ENCODE measurements around the gene LGR6.
A peak's percentile ranks its signal among the peaks of the same experiment; 100 is the strongest.
"Not testable (repeated sequence)": the region's sequence is repeated elsewhere in the genome, so short reads cannot be mapped to it uniquely, and the experiment has no call there.

Gene LGR6

GRCh38 chr1:202193614-202194327 lies at the start of gene LGR6:
LGR6 (plus strand) TSS chr1:202193799; CDS start chr1:202193990, 191 bp downstream.
- Histone ChIP-seq H3K4me1 (ENCODE audit: control insufficient read depth, insufficient read depth, low read length) (peaks cover 12% of the 10 kb centered on the region), H3K9me3 (ENCODE audit: control insufficient read depth in 2 of 2, low read length in 2 of 2) (no peaks in the 10 kb centered on the region), H3K4me3 (ENCODE audit: low read length in 2 of 2) (peak within 1 kb of the TSS in 1 of 2 donors; percentile 40), H3K27ac (ENCODE audit: low read length) (no peak within 1 kb of the TSS), H3K9ac (ENCODE audit: low read length in 2 of 2) (no peak within 1 kb of the TSS), H3K27me3 (ENCODE audit: control insufficient read depth in 1 of 2, insufficient read depth in 2 of 2, low read length in 2 of 2) (peaks cover 12 to 18% of the 10 kb centered on the region in 2 donors), H3K36me3 (ENCODE audit: control insufficient read depth in 2 of 2, insufficient read depth in 2 of 2, low read length in 2 of 2) (no peaks in the 10 kb centered on the region)

- Histone ChIP-seq H3K9ac (ENCODE audit: low read length in 2 of 2) (peak within 1 kb of the TSS; percentile 90 to 92), H3K36me3 (ENCODE audit: control insufficient read depth in 2 of 2, insufficient read depth in 2 of 2, low read length in 2 of 2) (no peaks in the 10 kb centered on the region), H3K9me3 (ENCODE audit: control insufficient read depth in 2 of 2, low read length in 2 of 2) (no peaks in the 10 kb centered on the region), H3K27ac (ENCODE audit: low read length) (peak within 1 kb of the TSS; percentile 70), H3K4me3 (ENCODE audit: low read length in 2 of 2) (peak within 1 kb of the TSS; percentile 84 to 91), H3K4me1 (ENCODE audit: control insufficient read depth, insufficient read depth, low read length) (peaks cover 17% of the 10 kb centered on the region), H3K27me3 (ENCODE audit: control insufficient read depth in 1 of 2, insufficient read depth in 2 of 2, low read length in 2 of 2) (no peaks in the 10 kb centered on the region)
These were observed 49.1 kb upstream of the LGR6 start, which contains the start of gene ARL8A for GRCh38 chr1:202144402-202145067. ARL8A (minus strand) TSS chr1:202144737; CDS start chr1:202144572, 165 bp downstream.

GRCh38 chr1:202145068-202145743 lies 48.4 kb upstream of the LGR6 start:
- Histone ChIP-seq H3K9ac (ENCODE audit: low read length in 2 of 2) (peak overlapping the region; percentile 83 to 92), H3K27ac (ENCODE audit: low read length) (peak overlapping the region; percentile 46), H3K4me3 (ENCODE audit: low read length in 2 of 2) (peak overlapping the region; percentile 84 to 91), H3K36me3 (ENCODE audit: control insufficient read depth in 2 of 2, insufficient read depth in 2 of 2, low read length in 2 of 2) (no peaks in the 10 kb centered on the region), H3K4me1 (ENCODE audit: control insufficient read depth, insufficient read depth, low read length) (peaks cover 17% of the 10 kb centered on the region), H3K27me3 (ENCODE audit: control insufficient read depth in 1 of 2, insufficient read depth in 2 of 2, low read length in 2 of 2) (no peaks in the 10 kb centered on the region), H3K9me3 (ENCODE audit: control insufficient read depth in 2 of 2, low read length in 2 of 2) (no peaks in the 10 kb centered on the region)

GRCh38 chr1:202145744-202146140 lies 47.9 kb upstream of the LGR6 start:
- not testable (repeated sequence) for H3K9me3 ChIP-seq (ENCODE audit: control insufficient read depth in 2 of 2, low read length in 2 of 2); H3K27ac ChIP-seq (ENCODE audit: low read length); H3K27me3 ChIP-seq (ENCODE audit: control insufficient read depth in 1 of 2, insufficient read depth in 2 of 2, low read length in 2 of 2); H3K36me3 ChIP-seq (ENCODE audit: control insufficient read depth in 2 of 2, insufficient read depth in 2 of 2, low read length in 2 of 2); H3K9ac ChIP-seq (ENCODE audit: low read length in 2 of 2)
- Histone ChIP-seq H3K4me3 (ENCODE audit: low read length in 2 of 2) (peak overlapping the region in 1 of 2 donors; percentile 84), H3K4me1 (ENCODE audit: control insufficient read depth, insufficient read depth, low read length) (peaks cover 17% of the 10 kb centered on the region)

GRCh38 chr1:202146279-202146678 lies 47.3 kb upstream of the LGR6 start:
- Histone ChIP-seq H3K9me3 (ENCODE audit: control insufficient read depth in 2 of 2, low read length in 2 of 2) (no peaks in the 10 kb centered on the region), H3K9ac (ENCODE audit: low read length in 2 of 2) (no peak overlapping the region), H3K4me3 (ENCODE audit: low read length in 2 of 2) (no peak overlapping the region), H3K4me1 (ENCODE audit: control insufficient read depth, insufficient read depth, low read length) (peaks cover 13% of the 10 kb centered on the region), H3K36me3 (ENCODE audit: control insufficient read depth in 2 of 2, insufficient read depth in 2 of 2, low read length in 2 of 2) (no peaks in the 10 kb centered on the region), H3K27me3 (ENCODE audit: control insufficient read depth in 1 of 2, insufficient read depth in 2 of 2, low read length in 2 of 2) (no peaks in the 10 kb centered on the region), H3K27ac (ENCODE audit: low read length) (no peak overlapping the region)

- H3K9ac ChIP-seq (ENCODE audit: low read length in 2 of 2) = no peak overlapping the region
- no peak overlapping the region for H3K4me3 ChIP-seq (ENCODE audit: low read length in 2 of 2)
- peaks cover 13% of the 10 kb centered on the region for H3K4me1 ChIP-seq (ENCODE audit: control insufficient read depth, insufficient read depth, low read length)
- no peaks in the 10 kb centered on the region for H3K36me3 ChIP-seq (ENCODE audit: control insufficient read depth in 2 of 2, insufficient read depth in 2 of 2, low read length in 2 of 2)
- H3K9me3 ChIP-seq (ENCODE audit: control insufficient read depth in 2 of 2, low read length in 2 of 2) = no peaks in the 10 kb centered on the region
- no peaks in the 10 kb centered on the region for H3K27me3 ChIP-seq (ENCODE audit: control insufficient read depth in 1 of 2, insufficient read depth in 2 of 2, low read length in 2 of 2)
- no peak overlapping the region for H3K27ac ChIP-seq (ENCODE audit: low read length)
These were observed 46.6 kb upstream of the LGR6 start for GRCh38 chr1:202146993-202147392.

- Histone ChIP-seq H3K4me3 (ENCODE audit: low read length in 2 of 2) (no peak overlapping the region), H3K27me3 (ENCODE audit: control insufficient read depth in 1 of 2, insufficient read depth in 2 of 2, low read length in 2 of 2) (no peaks in the 10 kb centered on the region), H3K36me3 (ENCODE audit: control insufficient read depth in 2 of 2, insufficient read depth in 2 of 2, low read length in 2 of 2) (no peaks in the 10 kb centered on the region), H3K4me1 (ENCODE audit: control insufficient read depth, insufficient read depth, low read length) (peaks cover 2% of the 10 kb centered on the region), H3K27ac (ENCODE audit: low read length) (no peak overlapping the region), H3K9me3 (ENCODE audit: control insufficient read depth in 2 of 2, low read length in 2 of 2) (no peaks in the 10 kb centered on the region), H3K9ac (ENCODE audit: low read length in 2 of 2) (no peak overlapping the region)
These were observed 45.2 kb upstream of the LGR6 start for GRCh38 chr1:202148391-202148790.

- Histone ChIP-seq H3K27ac (ENCODE audit: low read length) (no peak overlapping the region), H3K4me3 (ENCODE audit: low read length in 2 of 2) (no peak overlapping the region), H3K9me3 (ENCODE audit: control insufficient read depth in 2 of 2, low read length in 2 of 2) (no peaks in the 10 kb centered on the region), H3K4me1 (ENCODE audit: control insufficient read depth, insufficient read depth, low read length) (no peaks in the 10 kb centered on the region), H3K36me3 (ENCODE audit: control insufficient read depth in 2 of 2, insufficient read depth in 2 of 2, low read length in 2 of 2) (no peaks in the 10 kb centered on the region), H3K27me3 (ENCODE audit: control insufficient read depth in 1 of 2, insufficient read depth in 2 of 2, low read length in 2 of 2) (peaks cover 3 to 6% of the 10 kb centered on the region in 2 donors), H3K9ac (ENCODE audit: low read length in 2 of 2) (no peak overlapping the region)
These were observed 44.0 kb upstream of the LGR6 start for GRCh38 chr1:202149566-202149965.

- H3K27ac ChIP-seq (ENCODE audit: low read length) = no peak overlapping the region
- H3K4me1 ChIP-seq (ENCODE audit: control insufficient read depth, insufficient read depth, low read length) = no peaks in the 10 kb centered on the region
- H3K4me3 ChIP-seq (ENCODE audit: low read length in 2 of 2) = no peak overlapping the region
- H3K27me3 ChIP-seq (ENCODE audit: control insufficient read depth in 1 of 2, insufficient read depth in 2 of 2, low read length in 2 of 2) = peaks cover 6 to 8% of the 10 kb centered on the region in 2 donors
- no peaks in the 10 kb centered on the region for H3K36me3 ChIP-seq (ENCODE audit: control insufficient read depth in 2 of 2, insufficient read depth in 2 of 2, low read length in 2 of 2)
- H3K9ac ChIP-seq (ENCODE audit: low read length in 2 of 2) = no peak overlapping the region
- no peaks in the 10 kb centered on the region for H3K9me3 ChIP-seq (ENCODE audit: control insufficient read depth in 2 of 2, low read length in 2 of 2)
These were observed 43.4 kb upstream of the LGR6 start for GRCh38 chr1:202150187-202150586.

- H3K9ac ChIP-seq (ENCODE audit: low read length in 2 of 2) = no peak overlapping the region
- no peaks in the 10 kb centered on the region for H3K36me3 ChIP-seq (ENCODE audit: control insufficient read depth in 2 of 2, insufficient read depth in 2 of 2, low read length in 2 of 2)
- H3K27me3 ChIP-seq (ENCODE audit: control insufficient read depth in 1 of 2, insufficient read depth in 2 of 2, low read length in 2 of 2) = peaks cover 6 to 8% of the 10 kb centered on the region in 2 donors
- no peak overlapping the region for H3K4me3 ChIP-seq (ENCODE audit: low read length in 2 of 2)
- H3K27ac ChIP-seq (ENCODE audit: low read length) = no peak overlapping the region
- H3K4me1 ChIP-seq (ENCODE audit: control insufficient read depth, insufficient read depth, low read length) = no peaks in the 10 kb centered on the region
- no peaks in the 10 kb centered on the region for H3K9me3 ChIP-seq (ENCODE audit: control insufficient read depth in 2 of 2, low read length in 2 of 2)
These were observed 43.0 kb upstream of the LGR6 start for GRCh38 chr1:202150602-202151001.
